H1 (cell line): ENCODE measurements around the gene PAX8. TPM values are rescaled to one million over a fixed set of nuclear protein-coding genes. Genes with fewer than 3 reads are reported as not detected.

Experiments used
- CTCF ChIA-PET: fragments of 300-600 bp; sonication (Branson Sonifier 250); formaldehyde crosslinking; loops from one replicate; lab custom pipeline; 2021; ENCODE audit not compliant: partially characterized antibody; lab: Charles Lee
- POLR2A ChIA-PET: fragments of 300-600 bp; sonication (Branson Sonifier 250); formaldehyde crosslinking; loops from one replicate; lab custom pipeline; 2021; ENCODE audit warnings: inconsistent platforms; ENCODE audit not compliant: partially characterized antibody; lab: Charles Lee
- DNase-seq, 2 experiments: peaks; one replicate each; pipeline versions ENCODE4 v3.0.0 to v3.0.0-alpha.2; 2010 to 2022; ENCODE audit warnings: low spot score in 2 of 2, low read depth in 1 of 2, mixed read lengths in 1 of 2
- FAIRE-seq: peaks from 2 replicates; lab custom pipeline; 2011; peaks lifted over from hg19 to GRCh38; lab: Jason Lieb, UNC
- H2AFZ ChIP-seq: 2 replicates; pipeline ENCODE4 v1.8.1; 2012; ENCODE audit warnings: low read length, inconsistent platforms
- H2AK5ac ChIP-seq: 2 replicates; pipeline ENCODE4 v1.6.1; 2013; ENCODE audit warnings: low read depth, low read length
- H2BK120ac ChIP-seq: replicated peaks from 2 replicates; pipeline ENCODE3; 2013; ENCODE audit warnings: low read depth, low read length, inconsistent platforms
- H2BK12ac ChIP-seq: 2 replicates; pipeline ENCODE4 v1.6.1; 2013; ENCODE audit warnings: low read depth, low read length
- H2BK15ac ChIP-seq: 2 replicates; pipeline ENCODE4 v1.6.1; 2013; ENCODE audit warnings: low read length
- H2BK20ac ChIP-seq: 2 replicates; pipeline ENCODE4 v1.6.1; 2013; ENCODE audit warnings: low read length
- H2BK5ac ChIP-seq: 2 replicates; pipeline ENCODE4 v1.6.1; 2013; ENCODE audit warnings: low read depth, low read length
- H3K14ac ChIP-seq: 2 replicates; pipeline ENCODE4 v1.6.1; 2013; ENCODE audit warnings: inconsistent platforms; ENCODE audit not compliant: insufficient read length
- H3K18ac ChIP-seq: 2 replicates; pipeline ENCODE4 v1.6.1; 2013; ENCODE audit warnings: low read length; ENCODE audit errors: extremely low read depth
- H3K23ac ChIP-seq: 2 replicates; pipeline ENCODE4 v1.6.1; 2013; ENCODE audit warnings: inconsistent platforms; ENCODE audit not compliant: insufficient read length
- H3K23me2 ChIP-seq: 2 replicates; pipeline ENCODE4 v1.6.1; 2013; ENCODE audit warnings: low read depth, low read length
- H3K27ac ChIP-seq: 2 replicates; pipeline ENCODE4 v1.6.1; 2011; ENCODE audit warnings: low read depth, low read length, inconsistent platforms
- H3K27me3 ChIP-seq, 4 experiments: replicated peaks in 1 of 4; 1 replicate in 1 of 4; 2 replicates in 3 of 4; pipeline versions ENCODE4 v1.6.1 to v1.8.1; 2011 to 2013; ENCODE audit warnings: low read length in 3 of 4, mild to moderate bottlenecking in 3 of 4, inconsistent platforms in 2 of 4, mixed read lengths in 2 of 4, moderate library complexity in 1 of 4; ENCODE audit not compliant: control insufficient read depth in 3 of 4, insufficient read depth in 3 of 4; ENCODE audit errors: extremely low read depth in 1 of 4
- H3K36me3 ChIP-seq, 4 experiments: 2 replicates each; pipeline versions ENCODE4 v1.6.1 to v1.8.1; 2011 to 2013; ENCODE audit warnings: mild to moderate bottlenecking in 4 of 4, low read length in 3 of 4, moderate library complexity in 2 of 4, control low read depth in 1 of 4, inconsistent platforms in 1 of 4; ENCODE audit not compliant: insufficient read depth in 4 of 4, control insufficient read depth in 2 of 4
- H3K4ac ChIP-seq: replicated peaks from 2 replicates; pipeline ENCODE3; 2013; ENCODE audit warnings: low read length, low read depth, mixed read lengths, inconsistent platforms; ENCODE audit not compliant: insufficient read length
- H3K4me1 ChIP-seq, 4 experiments: replicated peaks in 1 of 4; 1 replicate in 1 of 4; 2 replicates in 3 of 4; pipeline versions ENCODE4 v1.6.1 to v1.8.1; 2011 to 2013; ENCODE audit warnings: low read length in 3 of 4, inconsistent platforms in 2 of 4, mixed read lengths in 1 of 4; ENCODE audit not compliant: insufficient read depth in 4 of 4, control insufficient read depth in 3 of 4
- H3K4me2 ChIP-seq, 2 experiments: 2 replicates each; pipeline versions ENCODE4 v1.6.1 to v1.8.1; 2011 to 2013; ENCODE audit warnings: low read depth in 2 of 2, low read length in 2 of 2, control low read depth in 1 of 2, inconsistent platforms in 1 of 2, mild to moderate bottlenecking in 1 of 2; ENCODE audit not compliant: insufficient read depth in 1 of 2
- H3K4me3 ChIP-seq, 4 experiments: fragments of 200-600, 300-600 bp in 1 of 4; sonication (generic), shearing (Covaris generic), sonication (Bioruptor Twin) in 1 of 4; 2 replicates each; pipeline versions ENCODE4 v1.5.1 to v1.8.1; 2011 to 2016; ENCODE audit warnings: low read length in 4 of 4, low read depth in 3 of 4, control low read depth in 2 of 4, inconsistent platforms in 2 of 4, mild to moderate bottlenecking in 2 of 4, mixed read lengths in 1 of 4, moderate library complexity in 1 of 4; ENCODE audit not compliant: insufficient read depth in 2 of 4; ENCODE audit errors: extremely low read depth in 1 of 4
- H3K56ac ChIP-seq: replicated peaks from 2 replicates; pipeline ENCODE3; 2013; ENCODE audit warnings: low read depth, mild to moderate bottlenecking, mixed read lengths, low read length, inconsistent platforms; ENCODE audit not compliant: insufficient read length
- H3K79me1 ChIP-seq: 2 replicates; pipeline ENCODE4 v1.6.1; 2013; ENCODE audit warnings: low read depth, low read length, control low read depth
- H3K79me2 ChIP-seq, 2 experiments: 2 replicates each; pipeline versions ENCODE4 v1.6.1 to v1.8.1; 2012 to 2013; ENCODE audit warnings: low read length in 2 of 2, mild to moderate bottlenecking in 2 of 2, inconsistent platforms in 1 of 2; ENCODE audit not compliant: insufficient read depth in 2 of 2, control insufficient read depth in 1 of 2
- H3K9ac ChIP-seq, 4 experiments: replicated peaks in 1 of 4; 1 replicate in 1 of 4; 2 replicates in 3 of 4; pipeline versions ENCODE4 v1.6.1 to v1.8.1; 2011 to 2013; ENCODE audit warnings: low read depth in 3 of 4, low read length in 3 of 4, control low read depth in 2 of 4, mild to moderate bottlenecking in 2 of 4, moderate library complexity in 2 of 4, inconsistent platforms in 1 of 4; ENCODE audit errors: extremely low read depth in 1 of 4
- H3K9me3 ChIP-seq, 2 experiments: 2 replicates each; pipeline versions ENCODE4 v1.6.1 to v1.8.1; 2012 to 2013; ENCODE audit warnings: mild to moderate bottlenecking in 2 of 2, moderate library complexity in 2 of 2, control low read depth in 1 of 2, inconsistent platforms in 1 of 2, low read depth in 1 of 2, low read length in 1 of 2, mixed read lengths in 1 of 2; ENCODE audit not compliant: insufficient read depth in 2 of 2
- H4K20me1 ChIP-seq, 2 experiments: replicated peaks in 1 of 2; 2 replicates each; pipeline versions ENCODE3 to v1.8.1; 2011 to 2013; ENCODE audit warnings: inconsistent platforms in 2 of 2, low read length in 2 of 2, mild to moderate bottlenecking in 1 of 2; ENCODE audit not compliant: insufficient read depth in 2 of 2, control insufficient read depth in 1 of 2
- H4K5ac ChIP-seq: 2 replicates; pipeline ENCODE4 v1.6.1; 2013; ENCODE audit warnings: low read length, low read depth, mixed read lengths, inconsistent platforms; ENCODE audit not compliant: insufficient read length
- H4K8ac ChIP-seq: 2 replicates; pipeline ENCODE4 v1.8.0; 2013; ENCODE audit warnings: mild to moderate bottlenecking, moderate library complexity, low read length, inconsistent platforms; ENCODE audit not compliant: insufficient read depth; ENCODE audit errors: extremely low read depth
- H4K91ac ChIP-seq: replicated peaks from 2 replicates; pipeline ENCODE3; 2013; ENCODE audit warnings: low read length, mixed read lengths, inconsistent platforms; ENCODE audit not compliant: insufficient read length
- EZH2 ChIP-seq: fragments of 200-600 bp; sonication (generic); IDR thresholded peaks from 2 replicates; pipeline ENCODE4 v1.7.1; 2012; ENCODE audit warnings: low read depth, mild to moderate bottlenecking, moderate library complexity, low read length, inconsistent platforms; ENCODE audit not compliant: severe bottlenecking
- GABPA ChIP-seq: IDR thresholded peaks from 2 replicates; pipeline ENCODE4 v1.6.1; 2011; ENCODE audit warnings: mild to moderate bottlenecking, low read length, moderate library complexity, borderline replicate concordance; ENCODE audit not compliant: insufficient read depth
- HDAC6 ChIP-seq: IDR thresholded peaks from one replicate; pipeline ENCODE4 v1.7.1; 2012; ENCODE audit warnings: low read depth, mild to moderate bottlenecking, inconsistent platforms, low read length, moderate library complexity
- JUND ChIP-seq: IDR thresholded peaks from 2 replicates; pipeline ENCODE4 v1.6.1; 2011; ENCODE audit warnings: mild to moderate bottlenecking, improper control_type of control experiment, low read length
- POLR2AphosphoS5 ChIP-seq: IDR thresholded peaks from 2 replicates; pipeline ENCODE4 v1.6.1; 2011; ENCODE audit warnings: low read depth, low read length
- RNF2 ChIP-seq: fragments of 200-900, 300-1000 bp; sonication (generic); IDR thresholded peaks from 2 replicates; pipeline ENCODE4 v1.7.1; 2016; ENCODE audit warnings: borderline replicate concordance, low read depth, mild to moderate bottlenecking, antibody characterized with exemption, low read length; ENCODE audit not compliant: poor library complexity, severe bottlenecking; ENCODE audit errors: missing control alignments
- SUZ12 ChIP-seq: fragments of 200-600 bp; sonication (generic); IDR thresholded peaks from 2 replicates; pipeline ENCODE4 v1.6.1; 2012; ENCODE audit warnings: mild to moderate bottlenecking, inconsistent platforms, low read length, moderate library complexity, mixed read lengths
- WGBS, 2 experiments: shearing (Covaris generic) in 1 of 2; methylation state at CpG; one replicate each; pipeline versions ENCODE4 v1.1.6 to v1.1.7; 2013 to 2015; ENCODE audit warnings: low lambda C conversion rate in 2 of 2, mixed read lengths in 2 of 2, inconsistent platforms in 1 of 2, low coverage in 1 of 2, missing lambda C conversion rate in 1 of 2; ENCODE audit not compliant: insufficient replicate concordance in 2 of 2, insufficient coverage in 1 of 2, insufficient read length in 1 of 2; ENCODE audit errors: extremely low coverage in 1 of 2, missing lambda C conversion rate in 1 of 2; 5-methylcytosine and 5-hydroxymethylcytosine counted together
- polyA plus RNA-seq, 7 experiments: library from polyadenylated mRNA; depleted of rRNA in 3 of 7; stranded (reverse) in 5 of 7; unstranded in 2 of 7; fragments of >200 nt in 5 of 7; fragments of 200-250 nt in 2 of 7; gene quantifications; 1 replicate in 5 of 7; 2 replicates in 1 of 7; 4 replicates in 1 of 7; pipeline versions ENCODE4 v1.2.1 to v1.2.3, GENCODE V29; 2011 to 2013; ENCODE audit warnings: missing spikeins in 2 of 7, mixed read lengths in 2 of 7
- total RNA-seq: library from RNA; stranded (reverse); fragmentation: NEBNext Ultra II Directional; extraction: Animal tissue kit (Norgen Biotek cat#: 25700); gene quantifications from 2 replicates; pipeline ENCODE4 v1.2.1, GENCODE V29; 2021

PAX8 gene
- total and polyA plus RNA-seq, 2 of the 8 experiments (the other 6 are each of a cell fraction or from before 2014, with no cell fraction given): 0.02 TPM; not detected in 1

GRCh38 chr2:113276216-113276760 is 2.4 kb downstream of the PAX8 start:
- H4K20me1 ChIP-seq: peaks cover 5 to 6% of the 10 kb centered on the region in 2 experiments
- no peak overlapping the region for H4K5ac ChIP-seq
- peaks cover 0 to 4% (median 0%) of the 10 kb centered on the region in 4 experiments; a peak in 1 of 8 replicates for H3K36me3 ChIP-seq
- peak overlapping the region in 3 of 4 experiments; percentile 55 to 65 (median 63); a peak in 4 of 8 replicates for H3K4me3 ChIP-seq
- no peak overlapping the region for H3K56ac ChIP-seq
- peaks cover 76 to 98% (median 88%) of the 10 kb centered on the region in 4 experiments for H3K27me3 ChIP-seq
- H3K14ac ChIP-seq: no peak overlapping the region
- no peaks in the 10 kb centered on the region for H3K79me1 ChIP-seq
- no peak overlapping the region for H3K23ac ChIP-seq
- H2BK20ac ChIP-seq: 0 out of 2 replicates have a peak overlapping the region, but pooled peaks have one; percentile 23
- H2BK12ac ChIP-seq: no peak overlapping the region
- ChIA-PET CTCF (interaction anchor here (0.6 to 3.4 kb wide), 10 partner anchors 9 to 114 kb away, joined by 3 to 20 read pairs (median 5); no protein-coding TSS in a partner anchor), POLR2A (interaction anchor here (1.0 kb wide), 1 partner anchor 16 kb away, joined by 3 read pairs; no protein-coding TSS in a partner anchor)
- FAIRE-seq: no peak
- H3K27ac ChIP-seq: no peak overlapping the region
- H3K18ac ChIP-seq: no peak overlapping the region
- H2AK5ac ChIP-seq: no peak overlapping the region
- no peak overlapping the region for H2BK15ac ChIP-seq
- peak overlapping the region; percentile 72 to 95 for H3K4me2 ChIP-seq
- no peak overlapping the region for H2BK120ac ChIP-seq
- TF ChIP-seq SUZ12 (peak; percentile 69; the same call in 1 of the 2 replicates), POLR2AphosphoS5 (no peak), JUND (no peak), HDAC6 (no peak), RNF2 (peak; percentile 83), EZH2 (peak; percentile 98), GABPA (no peak)
- no peaks in the 10 kb centered on the region for H3K79me2 ChIP-seq
- H3K23me2 ChIP-seq: peaks cover 8% of the 10 kb centered on the region; the same call in 1 of the 2 replicates
- no peak overlapping the region for H3K4ac ChIP-seq
- 4% methylated on average over 17 of the region's 18 CpGs; no CpG with 5 or more reads in 1 of the 2 experiments for WGBS, 2 experiments
- H4K8ac ChIP-seq: no peak overlapping the region
- H3K9ac ChIP-seq: no peak overlapping the region
- no peak overlapping the region for H4K91ac ChIP-seq
- H2BK5ac ChIP-seq: no peak overlapping the region
- no peak for DNase-seq
- peaks cover 4 to 8% (median 7%) of the 10 kb centered on the region in 4 experiments for H3K4me1 ChIP-seq
- H3K9me3 ChIP-seq: no peaks in the 10 kb centered on the region; a peak in 1 of 4 replicates
- no peak overlapping the region for H2AFZ ChIP-seq
